HG03108 (cell line): Measurements from ENCODE around the gene LAMA1.
"Not testable (repeated sequence)": the region's sequence is repeated elsewhere in the genome, so short reads cannot be mapped to it uniquely, and the experiment has no call there.

Experiments used
- ATAC-seq: cut with Tn5 transposase; IDR thresholded peaks from one replicate; pipeline ENCODE4 v1.9.1; 2021; ENCODE audit warnings: moderate library complexity; ENCODE audit not compliant: unreplicated experiment

The LAMA1 gene

DNA sequence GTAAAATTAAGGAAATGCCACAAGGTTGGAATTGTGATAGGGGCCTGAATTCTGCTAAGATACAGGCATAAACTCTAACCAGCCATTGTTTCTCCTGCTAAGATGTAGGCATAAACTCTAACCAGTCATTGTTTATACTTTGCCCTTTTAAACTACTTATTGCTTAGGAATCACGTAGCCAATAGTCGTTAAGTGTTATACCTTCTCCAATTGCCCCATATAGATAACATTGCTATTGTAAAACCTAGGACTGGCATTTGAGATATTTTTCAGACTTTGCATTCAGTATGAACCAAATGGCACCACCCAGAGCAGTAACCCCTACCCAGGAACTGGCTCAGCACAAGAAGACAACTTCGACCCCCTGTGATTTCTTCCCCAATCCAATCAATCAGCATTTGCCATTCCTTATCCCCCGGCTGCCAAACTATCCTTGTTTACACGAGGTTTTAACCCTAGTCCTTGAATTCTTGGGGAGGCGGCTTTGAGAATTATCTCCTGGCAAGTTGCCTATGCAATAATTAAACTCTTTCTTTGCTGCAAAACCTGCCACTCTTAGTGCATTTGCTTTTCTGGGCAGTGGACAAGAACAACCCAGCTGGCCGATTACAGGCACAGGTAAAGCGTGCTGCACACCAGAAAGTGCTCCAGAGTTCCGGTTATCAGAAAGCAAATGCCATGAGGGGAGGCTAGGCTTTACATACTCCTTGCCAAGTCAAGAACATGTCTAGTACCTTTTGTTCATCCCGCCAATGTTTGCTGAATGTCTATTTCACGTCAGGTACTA is 167.6 kb downstream of the LAMA1 start:
- no peak for ATAC-seq

DNA sequence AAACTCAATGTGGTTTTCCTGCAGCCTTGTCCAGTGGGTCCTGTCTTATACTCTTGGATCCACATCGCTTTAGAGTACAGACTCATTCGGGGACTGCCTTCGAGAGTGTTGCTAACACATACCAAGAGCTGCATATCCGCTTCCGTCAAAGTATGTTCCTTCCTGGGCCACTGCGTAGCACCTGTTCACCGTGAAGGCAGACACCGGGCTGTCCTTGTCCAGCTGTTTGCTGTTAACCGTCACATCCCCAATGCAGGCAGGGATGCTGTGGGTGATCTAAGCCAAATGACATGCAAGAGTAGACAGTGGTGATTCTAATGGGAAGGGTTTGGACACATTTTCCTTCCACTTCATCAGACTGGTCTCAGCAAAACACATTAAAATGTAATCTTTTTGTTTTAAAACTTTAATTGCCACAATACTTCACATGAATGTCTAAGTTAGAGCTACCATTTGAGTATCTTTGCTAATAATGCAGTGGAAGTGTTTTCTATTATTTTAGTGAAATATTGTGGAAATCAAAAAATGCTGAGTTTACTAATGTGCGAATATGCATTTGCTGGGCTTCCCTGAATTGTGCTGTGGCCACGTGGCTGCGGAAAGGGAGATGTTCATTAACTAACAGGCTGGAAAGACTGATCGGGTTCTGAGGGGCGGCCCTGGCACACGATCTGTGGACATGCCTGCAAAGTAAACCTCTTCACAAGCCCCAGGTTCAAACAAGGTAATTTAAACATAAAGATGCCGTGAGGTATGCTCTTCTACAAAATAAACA is 169.1 kb downstream of the LAMA1 start:
- no peak for ATAC-seq

DNA sequence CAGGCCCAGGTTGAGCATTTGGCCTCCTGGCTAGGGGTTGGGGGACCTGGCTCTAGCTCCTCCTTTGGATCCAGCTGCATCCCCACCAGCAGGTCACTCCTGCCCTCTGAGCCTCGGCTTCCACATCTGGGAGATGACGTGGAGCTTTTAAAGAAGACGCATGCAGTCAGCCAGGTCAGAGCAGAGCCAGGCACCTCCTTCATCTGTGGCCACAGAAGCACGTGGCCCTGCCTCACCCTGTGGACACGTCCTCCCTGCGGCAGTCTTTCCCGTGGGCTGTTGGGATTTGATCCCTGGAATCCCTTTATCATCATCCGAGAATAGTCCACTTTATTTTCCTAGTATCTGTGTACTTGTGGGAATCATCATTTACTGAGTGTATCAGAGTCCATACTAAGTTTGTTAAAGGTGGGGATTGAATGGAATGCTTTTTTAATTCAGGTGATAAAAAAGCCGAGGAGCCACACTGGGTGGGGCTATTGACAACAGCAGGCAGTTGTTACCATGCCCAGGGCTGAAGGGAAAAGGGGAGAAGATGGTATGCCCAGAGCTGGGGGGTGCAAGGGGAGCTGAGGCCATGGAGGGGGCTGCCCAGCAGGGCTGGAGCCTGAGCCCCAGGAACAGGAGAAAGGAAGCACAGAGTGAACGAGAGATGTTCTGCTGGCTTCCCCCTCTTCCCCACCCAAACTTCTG is 170.1 kb downstream of the LAMA1 start:
- ATAC-seq, result no peak

DNA sequence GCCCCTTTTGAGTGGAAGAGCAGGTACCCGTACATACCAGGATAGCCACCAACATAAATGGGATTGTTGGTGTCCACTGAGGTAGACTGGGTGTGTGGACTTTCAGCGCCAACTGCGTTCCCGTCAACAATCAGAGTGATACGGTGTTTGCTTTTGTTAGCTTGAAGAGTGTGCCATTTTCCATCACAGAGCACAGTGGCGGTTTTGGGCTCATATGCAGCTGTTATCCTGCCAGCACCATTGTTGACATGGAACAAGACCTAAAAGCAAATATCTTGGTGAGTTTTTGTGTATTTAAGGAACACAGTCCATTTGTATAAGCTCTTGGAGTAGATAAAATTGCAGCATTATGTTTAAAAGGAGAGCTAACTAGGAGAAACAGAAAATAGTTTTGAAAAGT is 174.5 kb downstream of the LAMA1 start:
- no peak for ATAC-seq

DNA sequence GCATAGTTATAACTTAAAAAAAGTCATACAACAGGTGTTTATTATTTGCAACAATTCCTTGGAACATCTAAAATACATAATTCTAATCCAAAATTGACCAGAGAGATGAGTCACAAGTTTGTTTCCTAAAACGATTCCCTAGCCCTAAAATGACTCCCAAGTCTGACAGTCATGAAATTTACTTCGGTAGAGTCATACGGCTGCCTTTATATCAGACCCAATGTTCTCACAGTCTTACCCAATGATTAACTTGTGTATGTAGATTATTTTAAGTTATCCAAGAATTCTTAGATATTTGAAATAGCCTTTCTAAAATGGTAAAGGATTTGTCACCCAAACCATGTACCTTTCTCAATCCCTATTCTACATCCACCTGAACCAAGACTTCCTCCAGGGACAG is 174.9 kb downstream of the LAMA1 start:
- ATAC-seq, result no peak

DNA sequence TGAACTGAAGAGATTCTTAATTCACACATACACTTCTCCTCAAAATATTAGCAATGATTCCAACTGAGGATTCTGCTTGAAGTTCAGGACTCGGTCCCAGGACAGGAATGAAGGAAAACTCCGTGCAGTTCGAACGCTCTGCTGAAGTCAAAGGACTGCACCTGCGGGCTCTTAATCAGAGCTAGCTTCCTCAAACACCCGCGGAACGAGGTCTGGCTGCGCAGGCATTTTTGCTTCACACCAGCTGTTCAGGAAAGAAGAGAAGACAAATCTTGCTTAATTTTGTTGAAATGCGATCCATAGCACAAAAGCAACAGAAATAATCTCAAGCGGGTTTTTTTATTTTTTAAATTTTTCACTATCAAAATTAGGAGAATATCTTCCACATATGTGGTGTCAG is 175.6 kb downstream of the LAMA1 start:
- ATAC-seq, result no peak

DNA sequence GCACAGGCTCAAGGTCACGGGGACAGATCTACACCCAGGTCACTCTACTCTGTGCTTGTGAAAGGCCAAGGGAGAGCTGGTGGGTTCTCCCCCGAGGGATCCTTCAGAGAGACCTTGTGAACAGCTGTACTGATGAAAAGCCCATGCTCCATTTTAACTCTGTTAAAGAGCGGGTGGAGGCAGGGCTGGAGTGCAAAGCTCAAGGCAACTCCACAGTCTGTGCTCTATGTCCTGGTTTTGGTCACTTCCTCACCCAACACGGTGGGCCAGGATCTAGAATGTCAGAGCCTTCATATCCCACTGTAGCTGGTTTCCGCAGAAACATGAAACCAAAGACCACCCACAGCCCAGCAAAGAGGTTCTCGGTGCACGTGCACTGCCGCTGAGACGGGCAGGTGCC is 177.1 kb downstream of the LAMA1 start:
- ATAC-seq, result no peak

DNA sequence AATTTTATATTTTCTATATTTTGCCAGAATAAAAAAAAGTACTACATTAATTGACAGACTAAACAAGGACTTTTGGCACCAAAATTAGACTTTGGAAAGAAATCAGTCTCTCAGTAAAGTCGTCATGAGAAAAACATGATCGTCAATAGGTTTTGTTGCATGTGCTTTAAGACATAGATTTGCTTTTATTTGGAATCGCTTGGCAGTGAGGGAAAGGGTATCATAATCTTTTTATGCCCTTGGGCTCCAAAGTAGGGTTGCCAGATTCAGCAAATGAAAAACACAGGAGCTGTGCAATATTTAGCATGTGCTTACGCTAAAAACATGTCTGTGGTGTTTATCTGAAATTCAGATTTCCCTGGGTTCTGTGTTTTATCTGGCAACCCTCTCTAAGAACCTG is 177.6 kb downstream of the LAMA1 start:
- ATAC-seq, result no peak

DNA sequence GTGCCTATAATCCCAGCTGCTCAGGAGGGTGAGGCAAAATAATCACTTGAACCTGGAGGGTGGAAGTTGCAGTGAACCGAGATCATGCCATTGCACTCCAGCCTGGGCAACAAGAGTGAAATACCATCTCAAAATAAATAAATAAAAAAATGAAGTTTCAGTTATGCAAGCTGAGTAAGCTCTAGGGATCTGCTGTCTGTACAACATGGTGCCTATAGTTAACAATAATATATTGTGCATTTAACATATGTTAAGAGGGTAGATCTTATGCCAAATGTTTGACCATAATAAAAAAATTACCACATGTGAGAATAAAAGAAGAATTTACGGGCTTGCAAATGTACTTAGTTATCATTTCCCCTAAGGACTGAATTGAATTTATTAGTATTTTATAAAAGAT is 179.2 kb downstream of the LAMA1 start:
- ATAC-seq, result not testable (repeated sequence)

DNA sequence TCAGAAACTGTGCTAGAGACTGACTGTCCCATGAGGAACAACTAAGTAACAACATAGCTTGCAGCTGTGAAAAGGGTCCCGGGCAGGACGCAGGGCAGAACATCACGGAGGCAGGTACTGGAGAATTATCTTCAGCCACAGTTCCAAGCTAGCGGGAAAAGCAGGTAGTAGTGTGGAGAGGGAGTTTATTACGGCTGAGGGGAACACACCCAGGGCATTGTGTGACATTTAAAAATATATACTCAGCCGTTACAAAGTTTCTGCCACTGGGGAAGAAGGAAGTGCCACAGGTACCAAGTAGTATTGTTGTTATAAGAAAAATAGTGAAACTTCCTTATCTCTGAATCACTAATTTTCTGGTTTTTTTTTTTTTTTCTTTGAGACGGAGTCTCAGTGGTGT is 179.6 kb downstream of the LAMA1 start:
- no peak for ATAC-seq

DNA sequence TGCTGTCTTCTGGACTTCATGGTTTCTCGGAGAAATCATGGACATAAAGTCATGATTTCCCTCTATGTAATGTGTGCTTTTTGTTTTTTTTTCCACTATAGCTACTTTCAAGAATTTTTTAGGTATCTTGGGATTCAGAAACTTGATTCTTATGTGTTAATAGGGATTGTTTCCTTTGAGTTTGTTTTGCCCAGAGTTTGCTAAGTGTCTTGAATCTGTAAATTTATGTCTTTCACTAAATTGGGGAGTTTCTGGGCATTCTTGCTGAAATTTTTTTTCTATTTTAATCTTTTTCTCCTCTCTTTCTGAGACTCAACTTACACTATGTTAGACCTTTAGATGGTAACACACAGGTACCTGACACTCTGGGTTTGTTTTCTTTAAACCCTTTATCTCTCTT is 182.7 kb downstream of the LAMA1 start:
- no peak for ATAC-seq

DNA sequence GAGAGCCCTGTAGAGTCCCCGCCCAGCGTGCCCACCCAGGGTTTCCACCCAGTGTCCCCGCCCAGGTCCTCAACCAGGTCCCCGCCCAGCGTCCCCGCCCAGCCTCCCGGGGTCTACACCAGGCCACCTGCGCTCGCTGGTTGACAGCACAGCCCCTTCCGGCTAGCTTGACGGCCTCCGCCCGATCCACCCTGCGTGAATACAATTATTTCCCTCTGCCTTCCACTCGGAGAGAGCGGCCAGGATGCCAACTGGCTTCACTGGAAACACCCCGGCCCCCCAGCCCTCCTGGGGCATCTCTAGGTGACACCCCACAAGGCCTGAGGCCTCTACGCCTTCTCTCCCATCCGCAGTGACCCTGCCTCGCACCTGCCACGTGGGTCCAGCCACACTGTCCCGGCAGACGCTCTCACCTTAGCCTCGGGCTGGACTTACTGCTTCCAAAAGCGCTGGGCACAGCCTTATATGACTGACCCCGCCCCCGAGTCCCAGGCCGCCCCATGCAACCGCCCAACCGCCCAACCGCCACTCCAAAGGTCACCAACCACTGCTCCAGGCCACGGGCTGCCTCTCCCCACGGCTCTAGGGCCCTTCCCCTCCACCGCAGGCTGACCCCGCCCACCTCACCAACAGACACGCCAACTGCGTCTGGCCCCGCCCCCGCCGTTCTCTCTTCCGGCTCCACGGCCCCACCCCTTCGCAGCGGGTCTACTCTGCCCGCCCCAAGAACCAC is 188.1 kb downstream of the LAMA1 start:
- ATAC-seq, result no peak

DNA sequence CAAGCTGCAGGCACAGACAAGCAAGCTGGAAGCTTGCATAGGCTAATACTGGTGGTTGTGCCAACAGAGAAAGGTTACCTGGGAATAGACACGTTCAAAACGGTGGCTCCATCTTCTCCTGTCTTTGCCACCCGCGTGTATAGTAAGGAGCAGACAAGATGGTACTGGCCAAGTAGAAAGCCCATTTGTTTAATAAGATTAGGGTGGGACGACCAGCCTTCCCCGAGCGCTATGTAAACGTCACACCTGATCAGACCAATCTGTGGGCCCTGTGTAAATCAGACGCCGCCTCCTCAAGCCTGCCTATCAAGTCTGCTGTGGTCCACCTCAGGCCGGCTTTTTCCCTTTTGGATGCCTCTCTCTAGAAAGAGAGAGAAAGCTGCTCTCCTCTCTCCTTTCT is 189.2 kb downstream of the LAMA1 start:
- no peak for ATAC-seq

DNA sequence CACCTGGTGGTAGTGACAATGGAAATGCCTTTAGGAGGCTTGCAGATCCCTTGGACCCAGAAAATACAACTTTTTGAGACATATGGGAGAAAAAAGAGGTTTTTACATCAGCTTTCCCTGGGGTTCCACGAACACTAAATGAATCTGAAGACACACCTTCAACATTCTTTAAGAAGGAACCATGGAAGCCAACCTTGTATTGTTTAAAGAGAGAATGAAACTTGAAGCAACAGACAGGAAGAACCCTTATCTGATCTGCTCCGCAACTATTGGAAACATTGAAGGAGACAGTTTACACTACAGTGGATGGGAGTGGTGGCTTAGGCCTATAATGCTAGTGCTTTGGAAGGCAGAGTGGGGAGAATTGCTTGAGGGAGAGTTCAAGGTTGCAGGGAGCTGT is 190.4 kb downstream of the LAMA1 start:
- no peak for ATAC-seq

DNA sequence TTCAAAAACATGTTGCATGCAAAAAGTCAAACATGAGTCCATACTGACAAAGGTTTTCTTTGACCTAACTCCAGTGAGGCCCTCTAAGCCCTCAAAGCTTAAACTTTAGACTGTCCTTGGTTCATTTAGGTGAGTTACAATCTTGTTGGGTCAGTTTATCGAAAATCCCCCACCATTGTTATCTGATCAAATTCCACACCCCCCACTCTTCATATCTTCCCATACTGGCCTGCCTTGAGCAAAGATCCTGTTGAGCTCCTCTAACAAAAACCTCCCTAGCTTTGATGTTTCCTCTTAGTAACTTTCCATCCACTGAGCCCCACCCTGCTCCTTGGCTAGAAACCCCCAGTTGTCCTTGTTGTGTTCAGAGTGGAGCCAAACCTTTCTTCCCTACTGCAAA is 194.4 kb downstream of the LAMA1 start:
- ATAC-seq, result no peak

DNA sequence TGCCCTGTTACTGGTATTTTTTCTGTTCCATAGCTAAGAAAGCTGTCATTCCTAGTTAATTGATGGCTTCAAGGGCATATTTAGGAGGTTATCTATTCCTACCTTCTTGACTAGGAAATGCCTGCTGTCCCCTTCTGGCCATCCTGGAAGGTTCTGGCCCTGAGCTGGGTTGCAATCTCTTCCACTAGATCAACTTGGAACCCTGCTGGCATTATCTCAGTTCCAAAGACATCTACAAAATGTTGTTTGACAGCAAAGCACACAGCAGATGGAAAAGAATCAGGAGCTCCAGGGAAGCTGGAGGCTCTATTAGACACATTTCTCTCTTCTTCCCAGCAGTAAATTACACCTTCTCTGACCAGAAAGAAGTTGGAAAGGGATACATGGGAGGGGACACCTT is 196.0 kb downstream of the LAMA1 start:
- no peak for ATAC-seq

DNA sequence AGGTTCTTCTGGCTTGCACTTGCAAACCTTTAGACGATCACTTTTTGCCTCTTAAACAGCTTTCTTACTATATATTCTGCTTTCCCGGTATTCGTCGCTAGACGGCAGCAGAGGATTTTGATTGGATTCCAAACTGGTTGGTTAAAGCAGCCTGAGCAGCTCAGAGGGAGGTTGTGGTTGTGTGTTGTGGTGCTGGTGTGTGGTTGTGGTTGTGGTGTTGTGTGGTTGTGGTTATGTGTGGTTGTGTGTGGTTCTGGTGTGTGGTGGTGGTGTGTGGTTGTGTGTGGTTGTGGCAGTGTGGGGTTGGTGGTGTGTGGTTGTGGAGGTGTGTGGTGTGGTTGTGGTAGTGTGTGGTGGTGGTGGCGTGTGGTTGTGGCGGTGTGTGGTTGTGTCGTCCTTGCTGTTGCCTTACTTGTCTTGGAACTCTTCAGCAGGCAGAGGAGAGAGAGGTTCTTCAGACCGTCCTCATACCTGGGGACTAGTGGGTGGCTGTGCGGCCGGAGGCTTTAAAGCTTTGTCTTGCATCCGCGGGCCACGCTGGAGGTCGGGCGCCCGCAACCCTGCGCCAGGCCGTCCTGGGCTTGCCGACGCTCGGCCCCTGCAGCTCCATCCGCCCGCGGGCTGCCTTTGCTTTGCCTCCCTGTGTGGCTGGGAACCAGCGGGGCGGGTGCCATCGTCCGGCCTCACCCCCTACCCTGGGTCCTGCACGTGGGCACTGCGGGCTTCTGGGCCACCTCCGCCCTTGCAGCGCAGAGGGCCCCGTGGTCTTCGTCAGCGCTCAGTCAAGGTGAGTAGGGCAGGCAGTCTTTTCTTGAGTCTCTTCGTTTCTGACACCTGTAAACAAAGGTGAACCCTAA is 197.3 kb downstream of the LAMA1 start:
- ATAC-seq, result no peak

DNA sequence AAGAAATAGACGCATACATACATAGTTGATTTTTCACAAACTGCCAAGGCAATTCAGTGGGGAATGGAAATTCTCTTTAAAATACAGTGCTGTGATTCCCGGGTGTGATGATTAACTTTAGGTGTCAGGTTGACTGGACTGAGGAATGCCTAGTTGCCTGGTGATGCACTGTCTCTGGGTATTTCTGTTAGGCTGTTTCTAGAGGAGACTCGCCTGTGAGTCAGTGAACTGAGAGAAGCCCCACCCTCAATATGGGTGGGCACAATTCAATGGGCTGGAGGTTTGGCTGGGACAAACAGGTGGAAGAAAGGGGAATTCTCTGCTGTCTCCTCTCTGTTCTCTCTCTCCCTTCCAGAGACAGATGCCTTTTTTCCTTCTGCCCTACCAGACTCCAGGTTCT is 200.5 kb downstream of the LAMA1 start:
- no peak for ATAC-seq

DNA sequence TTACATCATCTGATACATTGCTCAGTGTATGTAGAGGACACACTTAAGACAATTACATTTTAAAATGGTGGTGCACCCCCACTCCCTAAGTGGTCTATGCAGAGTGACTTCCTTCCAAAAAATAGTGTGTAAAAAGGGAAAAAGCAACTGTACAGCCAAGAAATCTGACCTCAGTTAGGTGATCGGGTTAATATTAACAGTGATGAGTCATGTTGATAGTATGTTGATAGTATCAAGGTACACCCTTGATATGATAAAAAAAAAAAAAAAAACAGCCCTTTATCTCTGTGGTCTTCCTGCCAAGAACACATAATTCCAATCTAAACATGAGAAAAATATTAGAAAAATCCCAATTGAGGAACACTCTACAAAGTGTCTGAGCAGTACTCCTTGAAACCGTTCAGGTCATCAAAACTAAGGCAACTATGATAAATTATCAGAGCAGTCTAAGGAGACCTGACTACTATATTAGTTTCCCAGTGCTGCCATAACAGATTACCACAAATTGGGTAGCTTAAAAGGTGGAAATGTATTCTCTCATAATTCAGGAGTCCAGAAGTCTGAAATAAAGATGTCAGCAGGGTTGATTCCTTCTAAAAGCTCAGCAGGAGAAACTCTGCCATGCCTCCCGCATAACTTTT is 216.2 kb downstream of the LAMA1 start:
- no peak for ATAC-seq

DNA sequence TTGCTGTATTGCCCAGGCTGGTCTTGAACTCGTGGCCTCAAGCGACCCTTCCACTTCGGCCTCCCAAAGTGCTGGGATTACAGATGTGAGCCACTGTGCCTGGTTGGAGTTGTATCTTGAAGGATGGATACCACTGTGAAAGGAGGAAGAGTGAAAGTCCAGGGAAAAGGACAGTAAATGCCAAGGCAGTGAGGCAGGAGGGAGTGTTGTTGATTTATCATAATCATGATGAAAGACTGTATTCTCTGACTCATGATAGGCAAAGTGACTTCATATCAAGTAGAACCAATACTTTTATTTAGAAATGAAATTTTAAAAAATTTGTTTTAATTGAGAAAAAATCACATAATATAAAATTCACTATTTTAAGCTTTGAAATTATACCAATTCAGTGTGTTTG is 225.8 kb downstream of the LAMA1 start:
- no peak for ATAC-seq
